K562 (cell line): ENCODE measurements around the gene MITF. TPM values are rescaled to one million over a fixed set of nuclear protein-coding genes. Genes with fewer than 3 reads are reported as not detected.
A peak's percentile ranks its signal among the peaks of the same experiment; 100 is the strongest.

Experiments used
- NUFIP1 ChIP-seq: fragments of 450-650 bp; IDR thresholded peaks from 2 replicates; pipeline ENCODE4 v1.6.1; 2018; ENCODE audit not compliant: partially characterized antibody
- PATZ1 ChIP-seq: fragments of 250-450 bp; sonication (Bioruptor Pico); IDR thresholded peaks from 2 replicates; pipeline ENCODE4 v1.5.0; 2020; ENCODE audit warnings: mild to moderate bottlenecking, borderline replicate concordance
- RAD51 ChIP-seq: fragments of 450-650 bp; IDR thresholded peaks from 2 replicates; pipeline ENCODE4 v1.7.1; 2016; ENCODE audit warnings: low read depth, mild to moderate bottlenecking, borderline replicate concordance
- STAT5A ChIP-seq: IDR thresholded peaks from 2 replicates; pipeline ENCODE4 v1.6.1; 2012; ENCODE audit warnings: low read length, inconsistent platforms, borderline replicate concordance
- ZBTB40 ChIP-seq, 2 experiments: fragments of 450-650 bp in 1 of 2; sonication (generic) in 1 of 2; formaldehyde crosslinking in 1 of 2; IDR thresholded peaks; 2 replicates each; pipeline versions ENCODE4 v1.7.1 to v1.9.0; 2016 to 2022; ENCODE audit warnings: inconsistent platforms in 1 of 2, mild to moderate bottlenecking in 1 of 2, missing genetic modification reagents in 1 of 2
- ZNF584 ChIP-seq: fragments of 200-800 bp; sonication (Bioruptor generic); IDR thresholded peaks from 2 replicates; pipeline ENCODE4 v1.6.1; 2016; ENCODE audit warnings: low read depth, mild to moderate bottlenecking, missing genetic modification characterization, missing compliant biosample characterization
- polyA plus RNA-seq, 8 experiments: library from polyadenylated mRNA; depleted of rRNA in 4 of 8; stranded (reverse) in 5 of 8; unstranded in 3 of 8; fragments of >200 nt; fragmentation: Nextera tagmentation in 2 of 8; fragmentation: Illumina TruSeq in 1 of 8; extraction: Ambion mirVana in 2 of 8; extraction: Trizol in 1 of 8; gene quantifications; 2 replicates each; pipeline versions ENCODE4 v1.2.1 to v1.2.3, GENCODE V29; 2011 to 2014; ENCODE audit warnings: inconsistent platforms in 1 of 8, missing spikeins in 1 of 8
- total RNA-seq, 7 experiments: library from RNA; depleted of rRNA in 6 of 7; stranded (reverse); fragments of >200 nt in 6 of 7; fragmentation: Illumina TruSeq in 2 of 7; extraction: Trizol in 2 of 7; gene quantifications; 2 replicates each; pipeline versions ENCODE4 v1.2.1 to v1.2.3, GENCODE V29; 2011 to 2021; ENCODE audit warnings: low replicate concordance in 1 of 7

The MITF gene
- total and polyA plus RNA-seq, 9 of the 15 experiments (the other 6 are each of a cell fraction or from before 2014, with no cell fraction given), result 5.6 to 14.9 (median 11.1) TPM

DNA sequence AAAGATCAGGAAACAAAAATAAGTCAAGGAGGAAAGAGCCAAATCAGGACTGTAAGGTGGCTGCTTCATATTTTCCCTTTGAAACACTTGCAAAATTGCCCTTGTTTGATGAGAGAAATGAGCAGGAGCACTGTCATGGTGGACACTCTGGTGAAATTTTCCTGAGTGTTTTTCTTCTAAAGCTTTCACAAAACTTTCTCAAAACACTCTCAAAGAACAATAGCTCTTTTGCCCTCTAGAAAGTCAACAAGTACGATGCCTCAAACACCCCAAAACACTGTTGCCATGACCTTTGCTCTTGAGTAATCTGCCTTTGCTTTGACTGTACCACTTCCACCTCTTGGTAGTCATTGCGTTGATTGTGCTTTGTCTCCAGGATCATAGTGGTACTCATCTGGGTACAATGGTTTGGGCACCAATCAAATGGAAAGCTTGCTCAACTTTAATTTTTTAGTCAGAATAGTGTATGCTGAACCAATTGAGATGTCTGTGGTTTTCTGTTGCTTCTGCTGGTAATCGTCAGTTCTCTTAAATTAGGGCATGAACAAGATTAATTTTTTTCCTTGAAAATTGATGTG is 13.2 kb upstream of the MITF start (continued):
- TF ChIP-seq PATZ1 (CRISPR knock-in tag) (no peak), NUFIP1 (no peak), ZBTB40 (IDR thresholded peaks at IDR 0.05) (peak; percentile 28; the same call in 1 of the 2 replicates), ZBTB40 (CRISPR knock-in tag; IDR thresholded peaks at IDR 0.05) (no peak), RAD51 (no peak), ZNF584 (CRISPR knock-in tag) (no peak), STAT5A (no peak)
